Measurements from ENCODE around the gene BIRC7.

DNA sequence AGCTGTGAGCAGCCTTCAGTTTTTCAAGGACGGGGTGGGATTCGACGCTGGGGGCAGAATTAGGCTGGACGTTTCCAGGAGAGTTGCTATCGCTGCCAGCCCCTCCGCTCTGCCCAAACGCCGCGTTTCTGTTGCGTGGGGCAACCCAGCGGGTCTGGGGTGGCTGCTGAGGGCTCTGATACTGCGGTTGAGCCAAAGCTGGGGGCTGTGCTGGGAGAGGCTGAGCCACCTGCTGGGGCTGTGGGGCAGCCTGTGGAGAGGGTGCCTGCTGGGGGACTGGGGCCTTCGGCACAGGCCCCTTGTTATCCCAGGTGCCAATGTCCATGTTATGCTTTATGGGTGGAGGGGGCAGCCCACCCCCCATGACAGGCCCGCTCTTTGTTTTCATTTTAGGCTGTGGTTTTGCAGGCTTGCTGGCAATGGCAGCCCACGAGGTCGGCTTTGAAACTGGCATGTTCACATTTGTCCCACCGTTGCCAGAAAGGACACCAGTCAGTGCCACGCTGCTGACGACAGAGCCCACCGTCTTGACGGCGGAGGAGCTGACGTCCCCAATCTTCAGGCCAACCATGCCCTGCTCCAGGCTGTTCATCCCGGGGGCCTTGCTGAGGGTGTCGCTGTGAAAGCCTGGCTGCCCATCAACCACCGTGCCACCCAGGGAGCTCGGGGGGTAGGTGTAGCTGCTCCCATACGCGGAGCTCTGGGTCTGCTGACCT lies 32.7 kb upstream of the BIRC7 start:
- TF ChIP-seq EZH2 (IDR thresholded peaks at IDR 0.05; ENCODE audit: borderline replicate concordance, low read depth, low read length, severe bottlenecking) = no peak
- TF ChIP-seq POLR2A (IDR thresholded peaks at IDR 0.05; ENCODE audit: low read depth, low read length) = no peak
- no peak for TF ChIP-seq CTCF (IDR thresholded peaks at IDR 0.05; ENCODE audit: extremely low read depth in 1 of 2, insufficient read depth in 1 of 2, low read depth in 1 of 2, low read length in 2 of 2)
- no peak for TF ChIP-seq MAX (IDR thresholded peaks at IDR 0.05; ENCODE audit: insufficient read depth, insufficient read length)

Data from endothelial cell of umbilical vein (primary cell).